Measurements from ENCODE around the gene AHNAK2.

The AHNAK2 gene

GRCh38 chr14:104986487-104987164 is 8.5 kb upstream of the AHNAK2 start:
- DNase-seq (ENCODE audit: low read depth in 2 of 2): no peak

- peak; percentile 64 to 87 for DNase-seq (ENCODE audit: low read depth in 2 of 2)
Observed at GRCh38 chr14:104985675-104986486, 7.7 kb upstream of the AHNAK2 start, which contains the start of gene CLBA1. CLBA1 (plus strand) TSS chr14:104985788; CDS start chr14:104986432, 644 bp downstream.

GRCh38 chr14:104984056-104984894 is 6.1 kb upstream of the AHNAK2 start:
- DNase-seq (ENCODE audit: low read depth in 2 of 2): no peak

- DNase-seq (ENCODE audit: low read depth in 2 of 2): no peak
Observed at GRCh38 chr14:104983231-104983721, 5.1 kb upstream of the AHNAK2 start.

GRCh38 chr14:104982548-104983230 is 4.5 kb upstream of the AHNAK2 start:
- DNase-seq (ENCODE audit: low read depth in 2 of 2): no peak

- no peak for DNase-seq (ENCODE audit: low read depth in 2 of 2)
Observed at GRCh38 chr14:104981699-104982541, 3.7 kb upstream of the AHNAK2 start.

- DNase-seq (ENCODE audit: low read depth in 2 of 2): no peak
Observed at GRCh38 chr14:104980611-104981531, 2.7 kb upstream of the AHNAK2 start.

- DNase-seq (ENCODE audit: low read depth in 2 of 2): no peak
Observed at GRCh38 chr14:104979758-104980610, 1.8 kb upstream of the AHNAK2 start.

GRCh38 chr14:104978746-104979691 is 845 bp upstream of the AHNAK2 start:
- DNase-seq (ENCODE audit: low read depth in 2 of 2): no peak

- no peak for DNase-seq (ENCODE audit: low read depth in 2 of 2)
Observed at GRCh38 chr14:104977008-104977680, 1.0 kb downstream of the AHNAK2 start.

GRCh38 chr14:104976198-104977007 is 1.8 kb downstream of the AHNAK2 start:
- DNase-seq (ENCODE audit: low read depth in 2 of 2): peak; percentile 69 to 73

- DNase-seq (ENCODE audit: low read depth in 2 of 2): no peak
Observed at GRCh38 chr14:104975481-104976197, 2.5 kb downstream of the AHNAK2 start.

GRCh38 chr14:104974665-104975390 is 3.3 kb downstream of the AHNAK2 start:
- DNase-seq (ENCODE audit: low read depth in 2 of 2): no peak

GRCh38 chr14:104974146-104974541 is 4.0 kb downstream of the AHNAK2 start:
- DNase-seq (ENCODE audit: low read depth in 2 of 2): no peak

All from stimulated activated CD8-positive, alpha-beta memory T cell treated with anti-CD3 and anti-CD28 coated beads, Interleukin-7, amount 100 ng/mL, for 4 hours (primary cell).